ENCODE results near the gene PRKACA.
A peak's percentile ranks its signal among the peaks of the same experiment; 100 is the strongest.

Gene PRKACA

DNA sequence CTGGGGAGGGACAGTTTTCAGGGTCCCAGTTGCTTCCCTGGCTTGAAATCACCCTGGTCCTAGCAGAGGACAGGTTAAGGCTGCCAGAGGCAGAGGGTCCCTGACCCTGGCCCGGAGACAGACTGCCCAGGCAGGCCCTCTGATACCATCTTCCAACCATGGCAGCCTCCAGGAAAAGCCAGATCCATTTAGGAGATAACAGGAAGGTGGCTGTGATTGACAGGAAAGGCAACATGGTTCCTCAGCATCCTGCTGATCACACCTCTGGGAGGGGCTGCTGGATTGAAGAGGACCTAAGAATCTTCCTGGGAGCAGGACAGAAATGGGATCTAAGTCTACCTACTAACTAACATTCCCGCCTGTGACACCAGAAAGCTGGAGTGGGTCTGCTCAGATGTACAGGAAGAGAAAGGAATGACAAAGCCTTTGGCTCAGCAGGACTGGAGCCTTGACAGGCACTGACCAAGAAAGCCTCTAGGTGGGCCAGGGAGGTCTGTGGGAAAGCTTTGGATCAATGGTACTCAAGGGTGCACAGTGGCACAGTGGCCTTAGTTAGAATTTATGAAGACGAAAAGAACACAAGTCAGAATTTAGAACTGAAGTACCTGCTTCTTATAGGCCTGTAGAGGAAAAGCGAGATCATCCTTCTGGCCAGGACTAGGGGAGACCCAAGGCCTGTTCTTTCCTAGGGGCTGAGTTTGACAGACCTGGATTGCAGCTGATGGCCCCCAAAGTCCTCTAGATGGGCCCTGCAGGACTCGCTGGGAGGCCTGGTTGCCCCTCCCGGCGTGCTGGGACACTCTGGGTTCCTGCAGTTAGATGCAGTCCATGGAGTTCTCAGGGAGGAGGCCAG is 2.3 kb upstream of the PRKACA start:
- intact Hi-C loops (cut with DNase I) = loop anchor here (5.0 kb wide), 1 partner anchor 38 kb away; no protein-coding TSS in a partner anchor
- no peak for DNase-seq

DNA sequence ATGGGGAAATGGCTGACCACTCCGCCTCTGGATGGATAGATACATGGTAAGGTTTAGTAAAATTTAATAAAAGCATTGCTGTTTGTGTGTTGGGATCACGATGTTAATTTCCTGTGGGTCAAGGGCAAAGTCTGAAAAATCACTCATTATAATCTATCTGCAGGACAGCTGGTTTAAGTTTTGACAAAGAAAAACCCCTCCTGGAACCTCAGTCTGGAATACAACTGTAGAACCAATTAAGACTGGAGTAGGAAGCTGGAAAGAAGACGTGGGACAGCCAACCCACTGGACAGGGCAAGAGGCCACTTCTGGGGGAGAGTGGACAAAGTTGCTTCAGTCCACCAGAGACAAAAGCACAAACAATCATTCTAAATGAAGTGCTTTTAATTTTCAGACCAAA is 1.6 kb upstream of the PRKACA start:
- intact Hi-C loops (cut with DNase I) = loop anchor here (5.0 kb wide), 1 partner anchor 37 kb away; no protein-coding TSS in a partner anchor
- no peak for DNase-seq

DNA sequence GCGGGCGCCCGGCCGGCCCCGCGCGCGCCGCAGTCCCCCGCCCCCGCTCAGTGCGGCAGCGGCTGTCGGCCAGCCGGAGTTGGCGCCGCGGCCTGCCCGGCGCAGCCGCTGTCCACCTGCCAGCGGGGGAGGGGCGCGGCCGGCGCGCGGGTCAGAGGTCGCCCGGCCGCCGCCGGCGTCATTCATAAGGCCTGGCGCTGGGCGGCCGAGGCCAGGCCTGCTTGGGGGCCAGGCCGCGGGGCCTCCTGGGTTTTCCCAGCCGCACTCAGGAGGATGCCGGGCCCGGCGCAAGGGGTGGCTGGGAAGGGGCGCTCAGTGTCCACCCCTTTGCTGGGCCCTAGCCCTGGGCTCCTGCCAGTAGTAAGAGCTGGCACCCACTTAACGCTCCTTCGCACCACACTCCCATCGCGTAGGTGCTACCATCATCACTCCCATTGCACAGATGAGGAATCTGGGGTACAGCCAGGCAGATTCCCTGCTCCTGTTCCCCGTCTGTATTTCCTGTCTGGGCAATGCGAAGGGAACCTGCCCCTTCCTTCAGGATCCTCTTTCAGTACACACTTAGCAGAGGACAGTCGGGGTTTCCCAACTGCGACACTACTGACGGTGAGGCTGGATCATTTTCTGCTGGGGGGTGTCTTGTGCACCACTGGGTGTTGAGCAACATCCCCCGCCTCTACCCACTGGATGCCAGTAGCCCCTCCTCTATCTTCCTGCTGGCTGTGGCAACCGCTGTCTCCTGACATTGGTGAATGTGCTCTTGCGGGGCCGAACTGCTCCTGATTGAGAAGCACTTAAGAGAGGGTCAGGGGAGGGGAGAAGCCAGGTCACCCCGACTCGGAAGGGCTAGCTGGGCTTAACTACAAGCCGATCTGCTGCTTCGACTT is 846 bp upstream of the PRKACA start:
- intact Hi-C loops (cut with DNase I) = loop anchor here (1.0 to 5.0 kb wide), 2 partner anchors 18 to 36 kb away; partner anchors contain the start of gene ASF1B
- peak; percentile 50 to 95 (median 67) for DNase-seq

DNA sequence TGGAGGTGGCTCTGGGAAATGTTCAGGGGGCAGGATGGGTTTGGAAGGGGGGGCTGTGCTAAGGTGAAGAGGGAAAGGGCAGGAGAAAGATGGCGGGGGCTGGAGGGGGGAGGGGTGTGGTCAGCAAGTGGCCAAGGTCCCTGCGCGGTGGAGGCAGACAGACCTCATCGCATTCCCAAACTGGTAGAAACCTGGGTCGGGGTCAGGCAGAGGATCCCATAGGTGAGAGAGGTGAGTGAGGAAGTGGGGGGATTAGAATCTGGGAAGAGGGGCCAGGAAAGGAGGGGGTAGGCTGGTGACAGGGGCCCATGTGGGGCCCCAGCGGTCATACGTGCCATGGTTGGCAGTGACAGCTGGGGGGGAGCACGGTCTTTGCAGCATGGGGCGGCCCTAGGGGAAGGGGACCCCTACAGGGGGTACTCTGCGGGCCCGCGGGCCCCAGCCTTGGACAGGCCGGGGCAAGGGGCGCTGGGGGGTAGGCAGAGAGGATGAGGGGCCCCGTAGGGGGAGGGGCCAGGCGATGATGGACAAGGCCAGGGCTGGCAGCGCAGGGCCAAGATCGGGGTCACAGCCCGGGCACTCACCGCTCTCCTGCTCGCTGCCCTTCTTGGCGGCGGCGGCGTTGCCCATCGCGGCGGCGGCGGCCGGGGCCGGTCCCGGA is 514 bp downstream of the PRKACA start:
- DNase-seq = peak in 3 of 10 donors; percentile 47 to 90 (median 78)
- intact Hi-C loops (cut with DNase I) = loop anchor here (2.0 to 5.0 kb wide), 2 partner anchors 24 to 35 kb away; no protein-coding TSS in a partner anchor

DNA sequence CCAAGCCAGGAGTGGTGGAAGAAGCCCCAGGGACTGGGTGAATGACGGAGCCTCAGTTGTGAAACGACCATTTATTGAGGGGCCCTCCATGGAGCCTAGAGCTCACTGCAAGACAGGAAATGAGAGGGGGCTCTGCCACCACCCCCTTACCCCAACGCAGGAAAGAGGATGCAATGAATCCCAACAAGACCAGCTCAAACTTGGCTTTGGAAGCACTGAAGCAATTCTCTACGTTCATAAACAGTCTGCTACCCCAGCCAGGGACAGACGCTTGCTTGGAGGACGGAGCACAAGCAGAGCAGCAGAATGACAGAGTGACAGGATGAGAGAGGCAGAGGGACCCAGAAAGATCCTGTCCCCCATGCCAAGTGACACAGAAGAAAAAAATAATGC is 1.0 kb downstream of the PRKACA start:
- intact Hi-C loops (cut with DNase I) = loop anchor here (2.0 to 5.0 kb wide), 2 partner anchors 24 to 34 kb away; no protein-coding TSS in a partner anchor
- peak in 1 of 10 donors; percentile 66 for DNase-seq

DNA sequence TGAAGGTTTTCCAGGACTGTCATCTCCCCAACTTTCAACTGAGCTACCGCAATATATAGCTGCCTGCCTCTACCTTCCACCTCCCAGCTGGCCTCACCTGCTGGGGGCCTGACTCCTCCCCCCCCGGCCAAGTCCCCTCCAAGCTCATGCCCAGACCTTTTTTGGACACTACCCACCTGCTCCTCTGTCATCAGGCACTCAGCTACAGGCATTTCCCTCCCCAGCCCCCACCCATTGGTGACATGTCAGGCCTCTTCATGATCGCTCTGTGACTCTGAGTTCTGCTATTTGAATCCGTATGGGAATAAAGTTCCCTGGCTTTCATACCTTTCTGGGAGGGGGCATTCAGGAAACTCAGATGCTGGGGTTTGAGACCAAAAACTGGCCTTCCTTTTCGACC is 1.8 kb downstream of the PRKACA start:
- DNase-seq = no peak
- intact Hi-C loops (cut with DNase I) = loop anchor here (2.0 to 5.0 kb wide), 2 partner anchors 23 to 33 kb away; no protein-coding TSS in a partner anchor

DNA sequence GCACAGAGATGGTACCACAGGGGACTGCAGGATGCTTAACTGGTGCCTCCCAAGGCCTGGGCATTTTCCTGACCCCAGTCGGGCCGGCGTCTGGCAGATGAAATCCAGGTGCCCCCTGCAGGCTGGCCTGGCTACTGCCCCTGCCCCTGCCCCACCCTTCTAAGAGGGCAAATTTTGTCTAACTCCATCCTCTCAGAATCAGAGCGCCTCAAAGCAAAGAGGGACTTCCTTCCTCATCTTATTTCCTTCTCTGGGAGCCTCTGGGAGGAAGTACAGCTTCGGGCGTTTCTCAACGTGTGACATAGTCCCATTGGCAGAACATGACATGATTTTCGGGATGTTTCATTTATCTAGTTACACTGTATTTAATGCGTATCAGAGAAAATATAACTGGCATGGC is 2.7 kb downstream of the PRKACA start:
- intact Hi-C loops (cut with DNase I) = loop anchor here (5.0 kb wide), 1 partner anchor 33 kb away; no protein-coding TSS in a partner anchor
- peak in 1 of 10 donors; percentile 37 for DNase-seq

DNA sequence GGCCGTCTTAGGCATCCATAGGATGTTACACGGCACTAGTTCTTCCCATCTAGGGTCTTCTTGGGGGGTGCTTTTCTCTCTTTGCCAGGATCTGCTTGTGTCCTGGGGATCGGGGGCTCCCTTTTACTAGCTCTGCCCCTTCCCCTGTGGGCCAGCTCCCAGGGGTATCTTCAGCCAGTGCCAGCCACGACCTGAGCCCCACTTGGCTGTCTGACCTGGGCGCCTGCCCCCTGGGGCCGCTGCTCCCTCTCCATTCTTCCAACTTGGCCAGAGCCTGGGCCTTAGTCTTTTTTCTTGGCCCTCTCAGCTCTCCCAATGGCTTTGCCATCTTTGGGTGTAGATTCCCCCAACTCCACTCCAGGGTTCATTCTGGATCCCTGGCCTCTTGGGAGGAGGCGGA is 3.1 kb downstream of the PRKACA start:
- no peak for DNase-seq
- intact Hi-C loops (cut with DNase I) = no loop called here

DNA sequence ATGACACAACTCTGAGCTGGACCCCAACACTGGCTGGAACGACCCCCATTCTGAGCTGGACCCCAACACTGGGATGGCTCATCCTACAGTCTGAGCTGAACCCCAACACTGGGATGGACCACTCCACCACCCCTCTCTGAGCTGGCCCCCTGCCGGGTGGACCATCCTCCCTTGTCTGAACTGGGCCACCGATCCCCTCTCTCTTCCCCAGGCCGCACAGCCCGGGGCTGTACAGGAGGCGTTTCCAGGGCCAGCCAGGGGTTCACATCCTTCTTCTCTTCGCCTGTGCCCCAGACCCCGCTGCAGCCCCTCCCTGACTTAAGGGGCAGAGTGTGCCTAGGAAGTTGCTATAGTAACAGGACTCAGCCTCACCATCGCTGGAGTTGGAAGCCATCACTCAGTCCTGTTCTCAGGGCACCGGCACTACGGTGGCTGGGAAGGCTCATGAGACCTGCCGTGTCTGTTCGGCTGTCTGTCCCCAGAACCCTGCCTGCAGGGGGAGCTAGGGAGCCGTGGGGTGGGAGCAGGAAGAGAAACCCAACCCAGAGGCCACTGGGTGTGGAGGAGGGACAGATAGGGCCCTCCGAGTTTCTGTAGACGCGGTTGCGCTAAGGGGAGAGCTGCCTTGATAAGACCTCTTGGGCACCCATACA is 3.7 kb downstream of the PRKACA start:
- DNase-seq = peak in 1 of 10 donors; percentile 14
- intact Hi-C loops (cut with DNase I) = no loop called here

DNA sequence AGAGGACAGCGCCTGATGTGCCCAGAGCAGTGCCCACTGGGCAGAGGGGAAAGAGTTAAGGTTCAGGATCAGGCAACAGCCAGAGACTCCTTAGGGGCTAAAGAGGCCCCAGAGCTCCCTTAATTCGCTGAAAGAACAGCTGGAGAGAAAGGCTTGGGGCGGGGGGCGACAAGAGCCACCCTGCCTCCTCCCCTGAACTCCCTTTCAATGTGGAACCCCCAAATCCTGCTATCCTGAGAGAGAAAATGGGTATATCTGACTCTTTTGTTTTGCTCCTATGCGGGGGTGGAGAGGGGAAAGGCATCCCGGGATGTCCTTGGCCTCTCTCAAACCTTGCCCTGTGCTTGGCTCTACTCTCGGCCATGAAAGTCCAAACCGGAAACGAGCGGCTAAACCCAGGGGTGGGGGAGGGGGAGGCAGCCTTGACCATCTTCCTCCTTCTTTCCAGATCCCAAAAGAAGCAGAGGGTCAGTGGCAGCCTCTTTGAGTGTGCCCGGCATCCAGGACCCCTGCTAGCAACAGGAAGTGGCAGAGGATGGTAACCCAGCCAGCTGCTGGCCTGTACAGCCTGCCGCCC is 4.7 kb downstream of the PRKACA start:
- no peak for DNase-seq
- intact Hi-C loops (cut with DNase I) = no loop called here

DNA sequence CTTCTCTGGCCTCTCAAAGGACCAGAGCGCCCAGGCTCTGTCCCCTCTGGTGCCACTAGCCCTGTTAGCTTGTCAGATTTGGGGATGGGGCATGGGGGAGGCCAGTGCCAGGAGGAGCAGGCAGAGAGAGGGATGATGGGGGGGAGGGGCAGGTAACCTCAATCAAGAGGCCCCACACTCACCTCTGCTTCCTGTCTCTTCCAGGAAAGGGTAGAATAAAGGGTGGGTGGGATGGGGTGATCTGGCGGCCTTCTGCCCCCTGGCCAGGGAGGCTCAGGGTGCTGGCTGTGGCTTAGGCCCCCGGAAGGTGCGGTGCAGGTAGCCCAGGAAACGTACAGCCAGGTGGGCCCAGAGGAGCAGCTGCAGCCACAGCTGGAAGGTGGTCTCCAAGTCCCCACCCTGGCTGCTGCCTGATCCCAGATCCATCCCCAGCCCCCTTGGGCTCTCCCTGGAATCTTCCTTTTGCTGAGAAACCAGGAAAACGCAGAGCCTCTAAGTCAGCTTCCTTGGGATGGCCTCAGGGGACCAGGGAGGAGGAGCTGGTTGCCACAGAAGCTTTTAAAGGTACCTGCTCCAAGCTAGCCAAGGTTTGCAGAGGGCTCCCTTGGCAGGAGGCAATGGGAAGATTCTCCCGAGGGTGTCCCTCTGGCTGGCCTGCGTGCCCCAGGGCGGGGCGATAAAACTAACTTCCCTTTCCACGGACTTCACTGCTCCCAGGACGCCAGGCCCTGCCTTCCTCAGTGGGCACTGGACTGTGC is 5.3 kb downstream of the PRKACA start:
- intact Hi-C loops (cut with DNase I) = no loop called here
- no peak for DNase-seq

DNA sequence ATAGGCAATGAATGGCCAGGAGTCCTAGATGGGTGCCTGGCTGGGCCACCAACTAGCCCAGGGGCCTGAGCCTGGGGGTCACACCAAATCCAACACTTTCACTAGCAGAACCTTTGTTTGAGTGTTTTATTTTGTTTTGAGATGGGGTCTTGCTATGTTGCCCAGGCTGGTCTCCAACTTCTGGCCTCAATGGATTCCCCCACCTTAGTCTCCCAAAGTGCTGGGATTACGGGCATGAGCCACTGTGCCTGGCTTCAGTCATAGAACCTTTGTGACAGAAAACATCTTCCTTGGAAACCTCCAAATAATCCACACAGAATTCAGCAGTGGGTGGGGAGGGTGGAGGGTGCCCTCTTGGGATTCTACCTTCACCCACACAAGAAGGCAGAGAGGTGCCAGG is 6.1 kb downstream of the PRKACA start:
- intact Hi-C loops (cut with DNase I) = no loop called here
- DNase-seq = no peak

DNA sequence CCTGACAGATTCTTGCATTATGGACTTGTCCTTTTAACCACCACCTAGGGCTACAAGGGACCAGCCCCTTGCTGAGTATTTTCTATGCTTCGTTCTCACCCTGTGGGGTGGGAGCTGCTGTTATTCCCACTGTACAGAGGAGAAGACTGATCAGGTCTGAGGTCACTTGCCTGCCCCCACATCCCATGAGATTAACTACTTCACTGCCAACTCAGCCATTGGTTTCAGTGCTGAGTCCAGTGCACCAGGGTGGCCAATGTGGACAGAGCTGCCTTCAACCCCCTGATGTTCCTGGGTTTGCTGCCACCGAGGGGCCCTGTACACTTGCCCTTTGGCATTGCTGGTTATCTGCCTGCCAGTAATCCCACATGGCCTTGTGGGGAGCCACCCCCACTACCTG is 6.9 kb downstream of the PRKACA start:
- DNase-seq = no peak
- intact Hi-C loops (cut with DNase I) = no loop called here

DNA sequence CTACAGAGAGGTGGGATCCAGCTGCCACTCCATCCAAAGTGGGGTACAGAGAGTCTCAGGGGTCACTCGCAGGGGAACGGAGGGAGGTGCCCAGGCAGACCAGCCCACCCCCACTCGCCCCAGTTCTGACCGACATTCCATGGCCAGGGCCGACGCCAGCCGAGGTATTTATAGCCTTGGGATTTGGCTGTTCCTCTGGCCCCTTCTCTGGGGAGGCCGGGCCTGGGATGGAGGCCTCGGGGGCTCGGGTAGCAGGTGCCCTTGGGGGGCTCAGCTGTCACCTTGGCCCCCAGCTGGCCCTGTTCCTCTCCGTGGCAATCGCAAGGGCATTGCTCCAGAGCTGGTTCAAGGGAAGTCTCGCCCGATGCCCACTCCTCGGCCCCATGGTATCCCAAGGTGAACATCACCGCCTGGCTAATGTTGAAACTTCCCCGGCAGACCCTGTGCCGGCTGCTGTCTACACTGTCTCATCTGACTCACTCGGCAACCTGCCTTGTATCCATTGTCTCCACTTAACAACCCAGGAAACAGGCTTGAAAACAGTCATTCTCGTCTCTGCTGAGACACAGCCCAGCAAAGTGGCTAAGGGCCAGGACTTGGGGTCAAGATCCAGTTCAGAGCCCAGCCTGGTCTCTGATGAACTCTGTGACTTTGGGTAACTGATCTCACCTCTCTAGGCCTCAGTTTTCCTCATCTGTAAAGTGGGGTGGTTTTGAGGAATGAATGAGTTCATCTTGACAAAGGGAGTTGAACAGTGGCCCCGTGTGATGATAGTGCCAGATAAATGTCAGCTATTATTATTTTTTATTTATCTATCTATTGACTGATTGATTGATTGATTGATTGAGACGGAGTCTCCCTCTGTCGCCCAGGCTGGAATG is 9.7 kb downstream of the PRKACA start:
- intact Hi-C loops (cut with DNase I) = no loop called here
- no peak for DNase-seq

DNA sequence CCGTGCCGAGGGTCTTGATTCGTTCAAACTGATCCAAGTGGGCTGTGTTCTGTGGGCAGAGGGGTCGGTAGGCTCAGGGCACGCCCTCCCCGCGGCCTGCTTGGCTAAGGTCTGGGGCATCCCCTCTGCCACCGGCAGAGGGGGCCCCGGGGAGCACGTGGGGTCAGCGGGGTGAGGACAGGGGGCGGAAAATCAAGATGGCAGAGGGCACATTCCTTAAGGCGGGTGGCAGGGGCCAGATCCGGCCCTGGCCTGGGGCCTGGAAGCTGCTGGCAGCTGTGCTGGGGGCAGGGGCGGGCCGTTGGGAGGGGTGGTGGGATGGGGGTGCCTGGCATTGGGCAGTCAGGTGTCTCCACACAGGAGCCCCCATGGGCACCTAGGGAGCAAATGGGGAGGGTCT is 10.7 kb downstream of the PRKACA start:
- DNase-seq = no peak
- intact Hi-C loops (cut with DNase I) = no loop called here

DNA sequence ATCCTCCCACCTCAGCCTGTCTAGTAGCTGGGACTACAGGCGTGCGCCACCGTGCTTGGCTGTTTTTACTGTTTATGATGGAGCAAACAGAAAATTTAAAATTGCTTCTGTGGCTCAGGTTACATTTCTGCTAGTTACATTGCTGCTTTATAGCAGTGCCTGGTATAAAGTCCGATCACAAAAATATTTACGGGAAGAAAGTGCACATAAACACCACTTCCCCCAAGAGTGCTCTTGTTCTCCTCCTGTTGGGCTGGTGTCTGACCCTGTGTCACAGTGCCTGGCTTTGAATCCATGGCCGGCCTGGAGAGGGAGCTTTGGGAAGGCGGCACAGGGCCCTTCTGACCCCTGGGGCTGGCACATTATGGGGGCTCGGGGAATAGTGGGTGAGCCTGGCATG is 11.9 kb downstream of the PRKACA start:
- no peak for DNase-seq
- intact Hi-C loops (cut with DNase I) = no loop called here

DNA sequence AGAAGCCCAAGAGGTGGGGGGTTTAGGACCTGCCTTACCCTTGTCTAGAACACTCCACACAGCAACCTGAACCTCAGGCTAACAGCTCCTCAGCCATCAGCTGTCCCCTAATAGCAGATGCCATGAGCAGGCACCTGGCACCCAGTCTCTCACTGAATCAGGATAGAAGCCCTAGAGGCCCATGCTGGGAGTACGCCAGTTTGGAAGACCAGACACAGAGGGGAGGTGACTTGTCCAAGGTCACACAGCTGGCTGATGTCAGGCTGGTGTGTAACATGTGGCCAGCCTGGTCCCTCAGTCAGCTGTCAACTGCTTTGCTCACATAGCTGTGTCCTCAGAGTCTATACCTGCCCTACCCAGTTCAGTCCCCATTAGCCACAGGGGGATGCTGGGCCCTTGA is 14.3 kb downstream of the PRKACA start:
- intact Hi-C loops (cut with DNase I) = no loop called here

DNA sequence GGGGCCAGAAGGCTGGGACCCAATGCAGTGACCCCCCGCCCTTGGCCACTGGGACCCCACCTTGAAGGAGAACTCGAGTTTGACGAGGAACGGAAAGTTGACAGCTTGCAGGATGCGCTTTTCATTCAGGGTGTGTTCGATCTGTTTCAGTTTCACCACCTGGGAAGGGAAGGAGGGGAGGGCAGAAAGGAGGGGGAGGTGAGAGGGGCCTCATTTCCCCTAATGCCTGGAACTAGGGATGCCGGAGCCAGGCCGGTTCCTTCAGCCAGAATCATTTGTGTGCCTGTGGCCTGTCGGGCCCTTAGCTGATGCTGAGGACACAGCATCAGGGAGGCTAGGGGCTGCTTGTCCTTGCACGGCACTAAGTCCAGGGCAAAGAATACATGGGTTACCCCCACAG is 14.8 kb downstream of the PRKACA start:
- intact Hi-C loops (cut with DNase I) = no loop called here
- no peak for DNase-seq

More for the DNA sequence above, 14.3 kb downstream of the PRKACA start:
- DNase-seq = no peak

All from posterior cingulate gyrus (tissue), 11 donors.